ENCODE data around the gene ADAP1. TPM values are rescaled to one million over a fixed set of nuclear protein-coding genes. Genes with fewer than 3 reads are reported as not detected.

ADAP1 gene
- total RNA-seq, 1 experiment from 2014 or later, result 6.2 TPM

- no peaks in the 10 kb centered on the region for H3K79me2 ChIP-seq (ENCODE audit: insufficient read depth, low read length)
- no peak overlapping the region for H3K4ac ChIP-seq (ENCODE audit: low read depth, low read length)
- TF ChIP-seq, protein P1, sequence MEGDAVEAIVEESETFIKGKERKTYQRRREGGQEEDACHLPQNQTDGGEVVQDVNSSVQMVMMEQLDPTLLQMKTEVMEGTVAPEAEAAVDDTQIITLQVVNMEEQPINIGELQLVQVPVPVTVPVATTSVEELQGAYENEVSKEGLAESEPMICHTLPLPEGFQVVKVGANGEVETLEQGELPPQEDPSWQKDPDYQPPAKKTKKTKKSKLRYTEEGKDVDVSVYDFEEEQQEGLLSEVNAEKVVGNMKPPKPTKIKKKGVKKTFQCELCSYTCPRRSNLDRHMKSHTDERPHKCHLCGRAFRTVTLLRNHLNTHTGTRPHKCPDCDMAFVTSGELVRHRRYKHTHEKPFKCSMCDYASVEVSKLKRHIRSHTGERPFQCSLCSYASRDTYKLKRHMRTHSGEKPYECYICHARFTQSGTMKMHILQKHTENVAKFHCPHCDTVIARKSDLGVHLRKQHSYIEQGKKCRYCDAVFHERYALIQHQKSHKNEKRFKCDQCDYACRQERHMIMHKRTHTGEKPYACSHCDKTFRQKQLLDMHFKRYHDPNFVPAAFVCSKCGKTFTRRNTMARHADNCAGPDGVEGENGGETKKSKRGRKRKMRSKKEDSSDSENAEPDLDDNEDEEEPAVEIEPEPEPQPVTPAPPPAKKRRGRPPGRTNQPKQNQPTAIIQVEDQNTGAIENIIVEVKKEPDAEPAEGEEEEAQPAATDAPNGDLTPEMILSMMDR (conservative IDR thresholded peaks at IDR 0.05), result no peak
- no peak overlapping the region for H2BK15ac ChIP-seq (ENCODE audit: low read depth, low read length)
- no peaks in the 10 kb centered on the region for H3K9me3 ChIP-seq (ENCODE audit: control insufficient read depth, low read depth, low read length)
- H2BK20ac ChIP-seq (ENCODE audit: low read depth, low read length, poor library complexity, severe bottlenecking), result no peak overlapping the region
- H3K27ac ChIP-seq (ENCODE audit: insufficient read length, low read depth, low read length), result no peak overlapping the region
- WGBS (ENCODE audit: extremely low coverage, insufficient read length, low lambda C conversion rate), result no CpG with 5 or more reads among the region's 18 CpGs
- H4K8ac ChIP-seq (replicated peaks; ENCODE audit: insufficient read length, low read depth, low read length), result no peak overlapping the region
- H3K18ac ChIP-seq (ENCODE audit: insufficient read length, low read depth, low read length), result no peak overlapping the region
- H3K56ac ChIP-seq (ENCODE audit: insufficient read length, low read depth, low read length), result no peak overlapping the region
- no peaks in the 10 kb centered on the region for H3K27me3 ChIP-seq (ENCODE audit: insufficient read depth, low read length)
- DNase-seq, result no peak
- no peak overlapping the region for H4K91ac ChIP-seq (ENCODE audit: insufficient read length, low read depth, low read length)
- H3K27ac Mint-ChIP-seq, result no peak overlapping the region
- H3K4me3 Mint-ChIP-seq, result no peak overlapping the region
- H3K4me1 ChIP-seq (ENCODE audit: insufficient read depth, low read length), result no peaks in the 10 kb centered on the region
- no peak overlapping the region for H4K5ac ChIP-seq (ENCODE audit: insufficient read length, low read depth, low read length)
- H2AFZ ChIP-seq (ENCODE audit: low read length), result no peak overlapping the region
- H3K4me2 ChIP-seq (ENCODE audit: insufficient read depth, insufficient read length, low read length), result no peak overlapping the region
- H3K4me1 Mint-ChIP-seq, result no peaks in the 10 kb centered on the region
- H2BK120ac ChIP-seq (ENCODE audit: low read depth, low read length, poor library complexity, severe bottlenecking), result no peak overlapping the region
- peaks cover 52 to 83% (median 82%) of the 10 kb centered on the region in 3 experiments; a peak in 6 of 7 replicates for H3K36me3 Mint-ChIP-seq (ENCODE audit: insufficient read depth in 1 of 3, low read depth in 3 of 3)
- no peak overlapping the region for H2BK12ac ChIP-seq (ENCODE audit: insufficient read length, low read depth, low read length)
- H3K9me3 Mint-ChIP-seq, result no peaks in the 10 kb centered on the region; a peak in 1 of 5 replicates
- no peaks in the 10 kb centered on the region for H3K79me1 ChIP-seq (ENCODE audit: insufficient read depth, low read depth, low read length, poor library complexity, severe bottlenecking)
- H3T11ph ChIP-seq (ENCODE audit: low read length), result no peak overlapping the region
- no peaks in the 10 kb centered on the region for H3K27me3 Mint-ChIP-seq (ENCODE audit: low read depth)
- H4K20me1 ChIP-seq (ENCODE audit: control insufficient read depth, insufficient read depth, insufficient read length), result no peaks in the 10 kb centered on the region
- H3K9ac ChIP-seq (ENCODE audit: extremely low read depth, insufficient read length, low read length), result no peak overlapping the region
- no peak overlapping the region for H3K14ac ChIP-seq (ENCODE audit: insufficient read depth, low read length)
- H3K23ac ChIP-seq (ENCODE audit: insufficient read length, low read depth, low read length), result no peak overlapping the region
- no peak overlapping the region for H2AK5ac ChIP-seq (ENCODE audit: insufficient read length, low read length)
- H2BK5ac ChIP-seq (ENCODE audit: insufficient read length, low read length), result no peak overlapping the region
- no peaks in the 10 kb centered on the region for H3K23me2 ChIP-seq (ENCODE audit: insufficient read length, low read depth, low read length, poor library complexity, severe bottlenecking)
Observed at GRCh38 chr7:867001-867405, 87.5 kb downstream of the ADAP1 start.

Measured in H9 (cell line).